ENCODE measurements around the gene EGFR.

GRCh38 chr7:55050281-55050680 lies 31.5 kb downstream of the EGFR start:
- TF ChIP-seq CTCF (conservative IDR thresholded peaks at IDR 0.05 in 1 of 2, IDR thresholded peaks at IDR 0.05 in 1 of 2; ENCODE audit: extremely low read depth in 1 of 2, insufficient read depth in 1 of 2, low read depth in 1 of 2, low read length in 2 of 2) (no peak), EZH2 (IDR thresholded peaks at IDR 0.05; ENCODE audit: borderline replicate concordance, low read length) (no peak)

All from mammary epithelial cell (primary cell).